T follicular helper cell (primary cell): Measurements from ENCODE around the gene EGFL6.
"Not testable (repeated sequence)": the region's sequence is repeated elsewhere in the genome, so short reads cannot be mapped to it uniquely, and the experiment has no call there.

ENCODE experiments used
- DNase-seq: peaks from one replicate; pipeline ENCODE4 v3.0.0-alpha.2; 2020; ENCODE audit warnings: low read depth

The EGFL6 gene

GRCh38 chrX:13597874-13598273, 28.5 kb downstream of the EGFL6 start:
- no peak for DNase-seq

DNA sequence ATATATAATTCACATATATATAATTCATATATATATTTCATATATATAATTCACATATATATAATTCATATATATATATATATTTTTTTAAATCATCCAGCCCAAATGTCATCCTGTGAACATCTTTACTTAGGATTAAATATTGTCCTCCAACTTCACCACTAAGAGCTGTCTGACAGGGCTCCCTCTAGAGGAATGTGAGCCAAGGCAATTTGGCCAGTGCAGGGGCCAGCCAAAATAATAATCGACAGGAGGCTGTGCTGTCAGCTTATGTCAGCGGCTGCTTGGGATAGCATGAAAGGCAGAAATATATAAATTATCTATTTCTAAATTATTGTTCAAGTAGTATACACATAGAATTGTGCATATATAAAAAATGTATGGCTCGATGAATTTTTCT, 29.5 kb downstream of the EGFL6 start:
- DNase-seq: no peak

DNA sequence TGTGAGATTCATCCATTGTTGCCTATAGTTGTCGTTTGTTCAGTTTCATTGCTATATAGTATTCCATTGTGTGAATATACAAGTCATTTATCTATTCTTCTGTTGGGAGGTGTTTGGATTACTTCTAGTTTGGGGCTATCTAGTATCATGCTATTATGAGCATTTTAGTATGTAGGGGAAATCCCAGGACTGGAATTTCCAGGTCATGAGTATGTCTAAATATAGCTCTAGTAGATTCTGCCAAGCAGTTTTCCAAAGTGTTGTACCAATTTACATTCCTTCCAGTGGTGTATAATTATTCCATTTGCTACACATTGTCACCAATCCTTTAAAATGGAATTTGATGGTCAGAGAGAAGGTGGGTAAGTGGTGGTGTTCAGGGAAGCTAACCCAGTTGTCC, 30.1 kb downstream of the EGFL6 start:
- DNase-seq: no peak

GRCh38 chrX:13605611-13606010, 36.2 kb downstream of the EGFL6 start:
- DNase-seq: no peak

- no peak for DNase-seq
Measured at GRCh38 chrX:13607331-13607995, 38.1 kb downstream of the EGFL6 start.

DNA sequence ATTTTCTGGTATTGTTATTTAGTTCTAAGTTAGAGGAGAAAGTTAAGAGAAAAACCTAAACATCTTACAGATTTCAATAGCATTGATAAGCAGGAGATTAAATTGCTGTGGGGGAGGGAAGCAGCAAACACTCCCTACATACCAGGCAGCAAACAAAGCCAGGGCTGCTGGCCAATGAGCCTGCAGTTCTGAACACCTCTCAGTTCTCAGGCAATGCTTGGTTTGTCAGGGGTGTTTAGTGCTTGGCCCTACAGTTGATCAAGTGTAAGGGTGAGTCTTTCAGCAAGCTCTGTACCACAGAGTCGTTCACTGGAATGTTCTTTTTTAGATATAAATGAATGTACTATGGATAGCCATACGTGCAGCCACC, 38.6 kb downstream of the EGFL6 start:
- no peak for DNase-seq

GRCh38 chrX:13614154-13614553, 44.8 kb downstream of the EGFL6 start:
- DNase-seq: no peak

- DNase-seq: no peak
Measured at GRCh38 chrX:13620207-13620606, 50.8 kb downstream of the EGFL6 start.

DNA sequence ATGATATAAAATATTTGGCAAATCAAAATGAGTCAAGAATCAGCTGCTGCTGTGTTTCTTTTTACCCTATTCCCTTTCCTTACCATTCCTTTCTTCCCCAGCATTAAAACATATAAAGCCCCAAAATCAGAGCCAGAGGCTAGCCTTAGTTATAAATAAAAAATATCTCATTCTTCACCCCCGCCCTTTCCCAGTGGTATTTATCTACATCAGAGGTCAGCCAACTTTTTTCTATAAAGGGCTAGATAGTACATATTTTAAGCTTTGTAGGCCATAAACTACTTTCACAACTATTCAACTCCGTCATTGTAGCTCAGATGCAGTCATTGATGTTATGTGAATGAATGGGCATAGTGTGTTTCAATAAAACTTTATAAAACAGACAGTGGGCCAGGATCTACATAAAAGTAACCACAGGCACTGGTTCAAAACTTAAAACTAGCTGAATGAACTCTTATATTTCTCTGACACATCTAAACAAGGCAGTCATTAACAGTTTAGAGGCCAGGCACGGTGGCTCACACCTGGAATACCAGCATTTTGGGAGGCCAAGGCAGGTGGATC, 53.1 kb downstream of the EGFL6 start:
- no peak for DNase-seq

- no peak for DNase-seq
Measured at GRCh38 chrX:13627306-13627705, 57.9 kb downstream of the EGFL6 start.

GRCh38 chrX:13637224-13637623, 67.8 kb downstream of the EGFL6 start:
- not testable (repeated sequence) for DNase-seq

GRCh38 chrX:13638021-13638420, 68.6 kb downstream of the EGFL6 start:
- DNase-seq: no peak

DNA sequence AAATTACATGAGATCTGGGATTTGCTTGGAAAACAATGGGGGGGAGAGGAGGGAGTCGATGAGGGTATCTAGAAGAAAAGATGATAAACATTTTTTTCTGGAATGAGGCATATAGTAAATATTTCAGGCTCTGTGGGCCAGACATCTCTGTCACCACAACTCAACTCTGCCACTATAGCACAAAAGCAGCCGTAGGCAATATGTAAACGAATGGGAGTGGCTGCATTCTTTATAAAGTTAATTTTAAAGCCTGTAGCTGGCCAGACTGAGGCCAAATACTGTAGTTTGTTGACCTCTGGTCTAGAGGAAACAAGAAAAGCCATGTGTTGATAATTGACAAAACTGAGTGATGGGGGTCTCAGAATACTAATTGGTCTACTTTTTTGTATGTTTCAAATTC, 69.4 kb downstream of the EGFL6 start:
- no peak for DNase-seq

DNA sequence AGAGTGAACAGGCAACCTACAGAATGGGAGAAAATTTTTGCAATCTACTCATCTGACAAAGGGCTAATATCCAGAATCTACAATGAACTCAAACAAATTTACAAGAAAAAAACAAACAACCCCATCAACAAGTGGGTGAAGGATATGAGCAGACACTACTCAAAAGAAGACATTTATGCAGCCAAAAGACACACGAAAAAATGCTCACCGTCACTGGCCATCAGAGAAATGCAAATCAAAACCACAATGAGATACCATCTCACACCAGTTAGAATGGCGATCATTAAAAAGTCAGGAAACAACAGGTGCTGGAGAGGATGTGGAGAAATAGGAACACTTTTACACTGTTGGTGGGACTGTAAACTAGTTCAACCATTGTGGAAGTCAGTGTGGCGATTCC, 72.3 kb downstream of the EGFL6 start:
- DNase-seq: not testable (repeated sequence)

GRCh38 chrX:13645464-13646153, 76.2 kb downstream of the EGFL6 start:
- DNase-seq: no peak

DNA sequence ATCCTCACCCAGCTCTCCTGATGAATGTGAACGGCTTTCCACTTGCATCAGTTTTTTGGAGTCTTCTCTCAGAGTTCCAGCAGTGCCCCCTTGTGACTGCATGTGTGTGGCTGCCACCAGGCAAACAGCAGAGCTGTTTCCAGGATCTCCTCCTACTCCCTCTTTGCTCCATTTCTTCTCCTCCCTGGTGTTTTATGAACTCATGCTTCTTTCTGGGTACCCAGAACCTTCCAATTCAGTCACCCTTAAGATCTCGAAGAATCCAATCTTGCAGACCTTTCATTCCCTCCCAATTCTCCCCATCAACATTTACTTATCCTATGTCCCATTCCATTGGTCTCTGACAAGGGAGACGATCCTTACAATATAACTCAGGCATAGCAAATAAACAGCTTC, 76.8 kb downstream of the EGFL6 start:
- peak; percentile 9 for DNase-seq

DNA sequence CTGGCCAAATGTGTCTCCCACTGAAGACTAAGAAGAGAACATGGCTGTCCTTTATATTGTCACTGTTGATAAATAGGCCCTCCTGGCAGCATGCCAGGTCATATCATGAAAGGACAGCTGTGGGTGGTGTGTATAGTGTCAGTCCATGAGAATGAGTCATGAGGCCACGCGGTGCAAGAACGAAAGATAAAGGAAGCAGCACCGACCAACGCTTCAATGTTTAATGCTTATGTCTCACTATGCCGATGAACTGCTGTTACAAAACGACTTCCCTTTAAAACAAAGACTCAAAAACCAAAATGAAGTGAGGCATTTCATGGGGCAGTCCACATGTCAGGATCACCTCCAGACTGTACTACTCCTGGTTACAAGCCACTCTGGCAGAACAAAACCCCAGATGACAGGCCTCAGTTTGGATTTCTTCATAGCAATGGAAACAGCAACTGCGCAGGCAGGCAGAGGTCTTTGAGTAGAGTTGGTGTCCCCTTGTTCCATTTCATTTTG, 78.4 kb downstream of the EGFL6 start:
- DNase-seq: peak; percentile 57

GRCh38 chrX:13648336-13648735, 78.9 kb downstream of the EGFL6 start:
- not testable (repeated sequence) for DNase-seq

- DNase-seq: no peak
Measured at GRCh38 chrX:13649838-13650237, 80.4 kb downstream of the EGFL6 start.

DNA sequence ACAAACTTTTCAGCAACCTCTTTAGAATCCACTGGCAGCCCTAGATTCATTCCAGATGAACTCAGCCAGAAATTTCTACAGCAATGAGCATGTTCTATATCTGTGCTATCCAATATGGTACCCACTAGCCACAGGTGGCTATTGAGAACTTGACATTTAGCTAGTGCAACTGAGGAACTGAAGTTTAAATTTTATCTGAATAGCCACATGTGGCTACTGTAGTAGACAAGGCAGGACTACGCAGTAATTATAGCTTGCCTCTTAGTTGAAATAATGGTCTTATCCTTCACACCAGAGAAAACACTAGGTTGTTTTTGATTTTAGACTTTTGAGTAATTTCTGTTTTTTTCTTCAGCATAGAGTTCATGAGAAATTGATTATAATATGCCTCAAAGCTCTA, 80.9 kb downstream of the EGFL6 start:
- no peak for DNase-seq

DNA sequence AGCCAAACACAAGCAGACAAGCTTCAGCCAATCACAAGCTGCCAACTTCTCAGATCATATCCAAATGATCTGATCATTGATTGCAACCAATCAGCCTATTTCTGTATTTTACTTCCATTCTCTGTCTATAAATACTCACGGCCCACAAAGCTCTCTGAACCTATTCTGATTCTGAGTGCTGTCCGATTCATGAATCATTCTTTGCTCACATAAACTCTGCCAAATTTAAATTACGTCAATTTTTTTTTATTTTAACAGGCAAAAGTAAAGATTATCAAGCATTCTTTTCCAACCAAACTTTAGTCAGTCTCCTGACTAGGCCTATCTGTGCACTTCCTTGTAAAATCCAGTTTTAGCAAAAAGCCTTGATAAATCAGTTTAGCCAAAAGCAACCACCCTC, 81.7 kb downstream of the EGFL6 start:
- no peak for DNase-seq

DNA sequence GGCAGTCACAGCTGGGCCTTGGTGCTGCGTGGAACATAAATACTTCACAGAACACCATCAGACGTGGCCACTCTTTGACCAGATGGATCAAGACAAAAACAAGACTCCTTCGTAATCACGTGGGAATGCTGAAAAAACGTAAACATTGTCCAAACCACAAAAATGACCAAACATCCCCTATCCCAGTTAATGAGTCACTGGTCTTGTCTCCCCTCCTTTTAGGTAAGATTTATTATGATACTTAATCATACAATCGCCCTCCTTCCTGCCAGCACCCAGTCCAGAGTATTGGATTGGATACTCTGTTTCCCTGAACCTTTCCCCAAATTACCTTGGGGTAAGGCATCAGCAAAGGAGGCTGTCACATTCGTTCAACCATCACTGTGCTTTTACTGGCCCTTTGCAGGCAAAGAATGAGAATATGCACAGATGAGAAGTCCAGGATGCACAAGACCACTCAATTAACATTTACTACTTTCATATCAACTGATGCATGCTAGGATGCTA, 82.9 kb downstream of the EGFL6 start:
- no peak for DNase-seq
